Stomach (tissue), 9 donors: ENCODE data around the gene BSN. TPM values are rescaled to one million over a fixed set of nuclear protein-coding genes. Genes with fewer than 3 reads are reported as not detected.
"Not testable (repeated sequence)": the region's sequence is repeated elsewhere in the genome, so short reads cannot be mapped to it uniquely, and the experiment has no call there.

Source experiments
- DNase-seq, 2 donors: peaks; one replicate each; pipeline versions ENCODE4 v3.0.0 to v3.0.0-alpha.2; 2013 to 2019
- H3K27ac ChIP-seq, 5 donors: fragments of 200-600 bp in 4 of 5; sonication (generic) in 4 of 5; one replicate each; pipeline ENCODE4 v1.5.1; 2013 to 2019; ENCODE audit warnings: mild to moderate bottlenecking in 1 of 5, moderate library complexity in 1 of 5
- H3K27me3 ChIP-seq, 3 donors: fragments of 200-600 bp; sonication (generic); one replicate each; pipeline ENCODE4 v1.5.1; 2017 to 2019; ENCODE audit warnings: mixed run types in 1 of 3
- H3K36me3 ChIP-seq, 4 donors: fragments of 200-600 bp; sonication (generic); 1 replicate in 3 of 4; 2 replicates in 1 of 4; pipeline ENCODE4 v1.5.1; 2016 to 2019
- H3K4me1 ChIP-seq, 4 donors: fragments of 200-600 bp; sonication (generic); one replicate each; pipeline ENCODE4 v1.5.1; 2016 to 2019
- H3K4me3 ChIP-seq, 4 donors: fragments of 200-600 bp; sonication (generic) in 3 of 4; one replicate each; pipeline ENCODE4 v1.5.1; 2016 to 2019; ENCODE audit warnings: mild to moderate bottlenecking in 1 of 4
- H3K9me3 ChIP-seq, 4 donors: fragments of 200-600 bp; sonication (generic); one replicate each; pipeline ENCODE4 v1.5.1; 2016 to 2019
- CTCF ChIP-seq, 7 experiments: fragments of 450-650 bp in 4 of 7; fragments of 200-600 bp in 3 of 7; sonication (generic) in 3 of 7; IDR thresholded peaks; one replicate each; pipeline ENCODE4 v1.5.1; 2016 to 2019; ENCODE audit warnings: antibody characterized with exemption in 7 of 7, control low read depth in 2 of 7, mild to moderate bottlenecking in 1 of 7
- EP300 ChIP-seq: sonication (generic); formaldehyde crosslinking; IDR thresholded peaks from one replicate; pipeline ENCODE4 v1.6.1; 2017; ENCODE audit warnings: antibody characterized with exemption
- POLR2A ChIP-seq, 4 donors: fragments of 450-650 bp; IDR thresholded peaks; one replicate each; pipeline ENCODE4 v1.6.1; 2016; ENCODE audit warnings: antibody characterized with exemption in 4 of 4, control low read depth in 2 of 4, mild to moderate bottlenecking in 1 of 4, moderate library complexity in 1 of 4
- POLR2AphosphoS5 ChIP-seq, 3 donors: sonication (generic); formaldehyde crosslinking; IDR thresholded peaks; one replicate each; pipeline ENCODE4 v1.6.1; 2016; ENCODE audit warnings: antibody characterized with exemption in 3 of 3
- WGBS, 5 donors: extraction: QIAGEN DNeasy Blood & Tissue Kit in 3 of 5; methylation state at CpG; one replicate each; pipeline versions ENCODE4 v1.1.5 to v1.1.7; 2013 to 2018; 5-methylcytosine and 5-hydroxymethylcytosine counted together
- intact Hi-C: fragments of 100-400 bp; cut with DNase I; formaldehyde crosslinking; loops from one replicate; pipeline ENCODE4 v1.15.1; 2023; ENCODE audit warnings: low total_unique reads
- polyA plus RNA-seq, 3 donors: library from polyadenylated mRNA; stranded (reverse); fragments of 200-250 nt; gene quantifications; one replicate each; pipeline ENCODE4 v1.2.3, GENCODE V29; 2013
- total RNA-seq, 5 donors: library from RNA; depleted of rRNA; stranded (reverse); fragments of >200 nt; gene quantifications; one replicate each; pipeline versions ENCODE4 v1.1.0 to v1.2.3, GENCODE V29; 2014 to 2016
- donor health status: healthy with polysubstance abuse.
- donor health status: Bipolar disorder and iron deficiency.
- donor health status: healthy.

BSN gene
- total and polyA plus RNA-seq, 8 donors: 0.03 to 4.5 (median 0.77) TPM; not detected in 2

- WGBS, 5 donors: 1 to 2% (median 1%) methylated on average over 26 to 66 of the region's 66 CpGs
- TF ChIP-seq POLR2A (IDR thresholded peaks at IDR 0.05) (no peak), CTCF (IDR thresholded peaks at IDR 0.05) (peak in 2 of 7 experiments; percentile 23 to 37), EP300 (no peak), POLR2AphosphoS5 (IDR thresholded peaks at IDR 0.05) (peak; percentile 62 to 96 (median 73))
- intact Hi-C loops: no loop called here
- peaks cover 0 to 22% (median 0%) of the 10 kb centered on the region in 3 donors for H3K27me3 ChIP-seq
- DNase-seq: peak; percentile 90 to 98
- peak within 1 kb of the TSS; percentile 77 to 91 (median 88) for H3K27ac ChIP-seq
- H3K36me3 ChIP-seq: peaks cover 2 to 10% (median 6%) of the 10 kb centered on the region in 4 donors
- H3K4me1 ChIP-seq: peaks cover 26 to 52% (median 49%) of the 10 kb centered on the region in 4 donors
- H3K9me3 ChIP-seq: no peaks in the 10 kb centered on the region
- peak within 1 kb of the TSS; percentile 71 to 95 (median 83) for H3K4me3 ChIP-seq
Measured at GRCh38 chr3:49689046-49689907, 135.0 kb downstream of the BSN start, which contains the start of the genes MST1 and RNF123. TSS of gene MST1 (minus strand) at chr3:49689474. CDS start at chr3:49688691, 783 bp downstream. TSS of gene RNF123 (plus strand) at chr3:49689557. CDS start at chr3:49691166, 1,609 bp downstream.

GRCh38 chr3:49689908-49690624 lies 135.8 kb downstream of the BSN start:
- Histone ChIP-seq H3K4me3 (peak overlapping the region; percentile 71 to 95 (median 83)), H3K27me3 (peaks cover 0 to 22% (median 0%) of the 10 kb centered on the region in 3 donors), H3K4me1 (peaks cover 26 to 52% (median 49%) of the 10 kb centered on the region in 4 donors), H3K27ac (peak overlapping the region; percentile 77 to 91 (median 88))
- H3K9me3 ChIP-seq, H3K36me3 ChIP-seq, DNase-seq, intact Hi-C loops: not testable (repeated sequence)
- WGBS, 5 donors: 5 to 10% (median 6%) methylated on average over 14 to 16 of the region's 16 CpGs

- intact Hi-C loops, H3K9me3 ChIP-seq, H3K27ac ChIP-seq, H3K36me3 ChIP-seq, DNase-seq: not testable (repeated sequence)
- WGBS, 5 donors: 72 to 94% (median 84%) methylated on average over 1 to 3 of the region's 3 CpGs
- Histone ChIP-seq H3K27me3 (peaks cover 0 to 18% (median 0%) of the 10 kb centered on the region in 3 donors), H3K4me3 (peak overlapping the region in 2 of 4 donors; percentile 71 to 90), H3K4me1 (peaks cover 26 to 49% (median 47%) of the 10 kb centered on the region in 4 donors)
Measured at GRCh38 chr3:49690856-49691255, 136.6 kb downstream of the BSN start.

GRCh38 chr3:49691481-49691880 lies 137.2 kb downstream of the BSN start:
- not testable (repeated sequence) for H3K4me3 ChIP-seq

GRCh38 chr3:49694409-49695070 lies 140.3 kb downstream of the BSN start:
- H3K4me1 ChIP-seq: peaks cover 17 to 24% (median 23%) of the 10 kb centered on the region in 4 donors
- 67 to 71% (median 69%) methylated on average over 5 to 6 of the region's 6 CpGs for WGBS, 5 donors
- H3K27me3 ChIP-seq, H3K27ac ChIP-seq, intact Hi-C loops, DNase-seq, H3K4me3 ChIP-seq, H3K9me3 ChIP-seq: not testable (repeated sequence)
- peaks cover 20 to 34% (median 29%) of the 10 kb centered on the region in 4 donors for H3K36me3 ChIP-seq

More at GRCh38 chr3:49691481-49691880, 137.2 kb downstream of the BSN start:
- intact Hi-C loops, DNase-seq, H3K36me3 ChIP-seq, H3K9me3 ChIP-seq, H3K27ac ChIP-seq: not testable (repeated sequence)
- Histone ChIP-seq H3K4me1 (peaks cover 22 to 43% (median 41%) of the 10 kb centered on the region in 4 donors), H3K27me3 (peaks cover 0 to 12% (median 0%) of the 10 kb centered on the region in 3 donors)
- WGBS, 5 donors: 55 to 87% (median 56%) methylated on average over 3 of the region's 3 CpGs

GRCh38 chr3:49695350-49696015 lies 141.2 kb downstream of the BSN start:
- H3K27ac ChIP-seq, H3K9me3 ChIP-seq, H3K4me3 ChIP-seq, DNase-seq, intact Hi-C loops, H3K27me3 ChIP-seq: not testable (repeated sequence)
- Histone ChIP-seq H3K4me1 (peaks cover 10 to 16% (median 15%) of the 10 kb centered on the region in 4 donors), H3K36me3 (peaks cover 21 to 44% (median 38%) of the 10 kb centered on the region in 4 donors)
- 70 to 94% (median 88%) methylated on average over 1 to 4 of the region's 4 CpGs for WGBS, 5 donors
